Sigmoid colon (tissue), 7 donors: ENCODE results near the gene FARSB. TPM values are rescaled to one million over a fixed set of nuclear protein-coding genes. Genes with fewer than 3 reads are reported as not detected.

Experiments
- DNase-seq: peaks from one replicate; pipeline ENCODE4 v3.0.0-alpha.2; 2019
- H3K27ac ChIP-seq, 4 donors: fragments of 200-600 bp; sonication (generic); one replicate each; pipeline ENCODE4 v1.5.1; 2016 to 2019; ENCODE audit warnings: mild to moderate bottlenecking in 1 of 4
- H3K27me3 ChIP-seq, 3 donors: fragments of 200-600 bp; sonication (generic); one replicate each; pipeline ENCODE4 v1.5.1; 2019; ENCODE audit warnings: mild to moderate bottlenecking in 1 of 3
- H3K36me3 ChIP-seq, 4 donors: fragments of 200-600 bp; sonication (generic); one replicate each; pipeline ENCODE4 v1.5.1; 2016 to 2019
- H3K4me1 ChIP-seq, 4 donors: fragments of 200-600 bp; sonication (generic); one replicate each; pipeline ENCODE4 v1.5.1; 2017 to 2019
- H3K4me3 ChIP-seq, 4 donors: fragments of 200-600 bp; sonication (generic); one replicate each; pipeline ENCODE4 v1.5.1; 2017 to 2019; ENCODE audit warnings: mild to moderate bottlenecking in 2 of 4, moderate library complexity in 1 of 4
- H3K9me3 ChIP-seq, 4 donors: fragments of 200-600 bp in 3 of 4; sonication (generic) in 3 of 4; one replicate each; pipeline versions ENCODE4 v1.5.1 to v1.6.1; 2013 to 2019
- EP300 ChIP-seq, 4 donors: sonication (generic); formaldehyde crosslinking; IDR thresholded peaks; one replicate each; pipeline ENCODE4 v1.6.1; 2017; ENCODE audit warnings: antibody characterized with exemption in 4 of 4
- POLR2A ChIP-seq, 2 donors: fragments of 450-650 bp; IDR thresholded peaks; one replicate each; pipeline ENCODE4 v1.6.1; 2016; ENCODE audit warnings: antibody characterized with exemption in 2 of 2, mild to moderate bottlenecking in 2 of 2, moderate library complexity in 2 of 2
- POLR2AphosphoS5 ChIP-seq, 4 donors: sonication (generic); formaldehyde crosslinking; IDR thresholded peaks; one replicate each; pipeline ENCODE4 v1.6.1; 2017; ENCODE audit warnings: antibody characterized with exemption in 4 of 4
- WGBS, 2 donors: extraction: QIAGEN DNeasy Blood & Tissue Kit; methylation state at CpG; one replicate each; pipeline ENCODE4 v1.1.7; 2013; 5-methylcytosine and 5-hydroxymethylcytosine counted together
- intact Hi-C: fragments of 100-400 bp; cut with DNase I; formaldehyde crosslinking; loops from one replicate; pipeline ENCODE4 v1.15.1; 2023
- polyA plus RNA-seq, 3 donors: library from polyadenylated mRNA; stranded (reverse); fragments of 200-250 nt; gene quantifications; one replicate each; pipeline ENCODE4 v1.2.3, GENCODE V29; 2013
- total RNA-seq, 4 donors: library from RNA; depleted of rRNA; stranded (reverse); fragments of >200 nt; gene quantifications; one replicate each; pipeline ENCODE4 v1.1.0, GENCODE V29; 2016
- TF ChIP-seq, protein P1 (sequence below), 4 experiments: fragments of 450-650 bp in 3 of 4; fragments of 200-600 bp in 1 of 4; IDR thresholded peaks; one replicate each; pipeline ENCODE4 v1.5.1; 2016 to 2019; ENCODE audit warnings: antibody characterized with exemption in 4 of 4, mild to moderate bottlenecking in 3 of 4, moderate library complexity in 2 of 4
- donor health status: healthy with polysubstance abuse.
- donor health status: Bipolar disorder and iron deficiency.
- donor health status: healthy.

Gene FARSB
- total and polyA plus RNA-seq, 7 donors = 8.3 to 23.0 (median 15.2) TPM

DNA sequence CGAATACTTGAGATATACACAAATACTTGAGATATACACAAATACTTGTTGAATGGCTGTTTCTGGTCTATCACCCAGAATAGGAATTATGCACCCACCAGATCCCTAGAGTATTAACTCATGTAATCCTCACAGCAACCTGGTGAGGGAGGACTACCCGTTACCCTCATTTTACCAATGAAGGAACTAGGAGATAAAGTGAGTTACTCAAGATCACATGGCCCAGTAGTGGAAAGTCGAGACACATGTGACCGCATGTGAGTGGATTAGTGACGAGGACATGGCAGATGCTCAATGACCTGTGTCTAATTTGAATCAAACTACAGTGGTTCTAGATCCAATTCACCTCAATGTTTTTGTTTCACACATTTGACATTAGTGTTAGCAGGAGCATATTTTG lies 18.0 kb upstream of the FARSB start:
- no peak for DNase-seq
- H3K27me3 ChIP-seq = peaks cover 0 to 22% (median 6%) of the 10 kb centered on the region in 3 donors
- no peaks in the 10 kb centered on the region for H3K36me3 ChIP-seq
- H3K4me3 ChIP-seq = no peak overlapping the region
- no peaks in the 10 kb centered on the region for H3K9me3 ChIP-seq
- intact Hi-C loops = no loop called here
- H3K27ac ChIP-seq = no peak overlapping the region
- WGBS, 2 donors = 87 to 92% methylated on average over 5 of the region's 5 CpGs
- TF ChIP-seq POLR2A (IDR thresholded peaks at IDR 0.05) = no peak
- TF ChIP-seq, protein P1, sequence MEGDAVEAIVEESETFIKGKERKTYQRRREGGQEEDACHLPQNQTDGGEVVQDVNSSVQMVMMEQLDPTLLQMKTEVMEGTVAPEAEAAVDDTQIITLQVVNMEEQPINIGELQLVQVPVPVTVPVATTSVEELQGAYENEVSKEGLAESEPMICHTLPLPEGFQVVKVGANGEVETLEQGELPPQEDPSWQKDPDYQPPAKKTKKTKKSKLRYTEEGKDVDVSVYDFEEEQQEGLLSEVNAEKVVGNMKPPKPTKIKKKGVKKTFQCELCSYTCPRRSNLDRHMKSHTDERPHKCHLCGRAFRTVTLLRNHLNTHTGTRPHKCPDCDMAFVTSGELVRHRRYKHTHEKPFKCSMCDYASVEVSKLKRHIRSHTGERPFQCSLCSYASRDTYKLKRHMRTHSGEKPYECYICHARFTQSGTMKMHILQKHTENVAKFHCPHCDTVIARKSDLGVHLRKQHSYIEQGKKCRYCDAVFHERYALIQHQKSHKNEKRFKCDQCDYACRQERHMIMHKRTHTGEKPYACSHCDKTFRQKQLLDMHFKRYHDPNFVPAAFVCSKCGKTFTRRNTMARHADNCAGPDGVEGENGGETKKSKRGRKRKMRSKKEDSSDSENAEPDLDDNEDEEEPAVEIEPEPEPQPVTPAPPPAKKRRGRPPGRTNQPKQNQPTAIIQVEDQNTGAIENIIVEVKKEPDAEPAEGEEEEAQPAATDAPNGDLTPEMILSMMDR (IDR thresholded peaks at IDR 0.05) = no peak
- TF ChIP-seq EP300 (IDR thresholded peaks at IDR 0.05) = no peak
- TF ChIP-seq POLR2AphosphoS5 (IDR thresholded peaks at IDR 0.05) = no peak
- peaks cover 0 to 11% (median 10%) of the 10 kb centered on the region in 4 donors for H3K4me1 ChIP-seq

DNA sequence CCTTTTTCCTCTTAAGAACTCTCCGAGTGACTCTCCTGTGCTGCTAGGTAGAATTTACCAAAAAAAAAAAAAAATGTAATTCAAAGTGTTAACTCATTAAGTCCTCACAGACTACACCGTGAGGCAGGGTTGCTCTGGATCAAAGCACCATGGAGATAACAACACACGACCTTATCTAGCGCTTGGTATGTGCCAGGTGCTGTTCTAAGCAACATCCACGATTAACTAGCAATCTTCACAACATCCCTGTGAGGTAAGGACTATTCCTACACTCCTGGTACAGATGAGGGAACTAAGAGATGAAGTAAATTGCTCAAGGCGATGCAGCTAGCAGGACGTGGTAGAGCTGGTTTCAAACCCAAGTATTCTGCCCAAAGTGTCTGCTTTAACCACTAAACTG lies 17.4 kb upstream of the FARSB start:
- Histone ChIP-seq H3K9me3 (no peaks in the 10 kb centered on the region), H3K27ac (no peak overlapping the region), H3K36me3 (no peaks in the 10 kb centered on the region), H3K4me3 (no peak overlapping the region), H3K4me1 (peaks cover 0 to 11% (median 10%) of the 10 kb centered on the region in 4 donors), H3K27me3 (peaks cover 0 to 17% (median 6%) of the 10 kb centered on the region in 3 donors)
- intact Hi-C loops = no loop called here
- 62 to 76% methylated on average over 7 of the region's 7 CpGs for WGBS, 2 donors
- TF ChIP-seq, protein P1 (IDR thresholded peaks at IDR 0.05) = no peak
- TF ChIP-seq EP300 (IDR thresholded peaks at IDR 0.05) (no peak), POLR2A (IDR thresholded peaks at IDR 0.05) (no peak), POLR2AphosphoS5 (IDR thresholded peaks at IDR 0.05) (no peak)
- DNase-seq = no peak

DNA sequence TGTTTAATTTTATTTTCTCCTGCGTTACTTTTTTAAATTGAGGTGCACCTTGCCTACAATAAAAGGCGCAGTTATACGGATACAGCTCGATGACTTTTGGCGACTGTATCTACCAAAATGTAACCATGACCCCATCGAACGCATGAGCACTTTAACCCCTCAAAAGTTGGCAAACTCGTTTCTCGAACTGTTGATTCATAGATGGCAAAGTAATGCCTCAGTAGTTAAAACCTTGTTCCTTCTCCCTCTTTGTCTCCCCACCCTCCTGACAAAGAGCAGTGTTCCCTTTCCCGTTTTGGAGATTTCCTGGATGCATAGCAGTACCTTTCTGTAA lies 16.1 kb upstream of the FARSB start:
- DNase-seq = no peak
- Histone ChIP-seq H3K36me3 (no peaks in the 10 kb centered on the region), H3K4me1 (peaks cover 0 to 11% (median 10%) of the 10 kb centered on the region in 4 donors), H3K4me3 (peak overlapping the region in 3 of 4 donors; percentile 40 to 48 (median 47)), H3K27me3 (peaks cover 0 to 17% (median 6%) of the 10 kb centered on the region in 3 donors), H3K9me3 (no peaks in the 10 kb centered on the region), H3K27ac (no peak overlapping the region)
- intact Hi-C loops = no loop called here
- WGBS, 2 donors = 5 to 16% methylated on average over 10 of the region's 10 CpGs
- no peak for TF ChIP-seq POLR2A (IDR thresholded peaks at IDR 0.05)
- TF ChIP-seq, protein P1 (IDR thresholded peaks at IDR 0.05) = no peak
- TF ChIP-seq EP300 (IDR thresholded peaks at IDR 0.05) = no peak
- TF ChIP-seq POLR2AphosphoS5 (IDR thresholded peaks at IDR 0.05) = no peak

DNA sequence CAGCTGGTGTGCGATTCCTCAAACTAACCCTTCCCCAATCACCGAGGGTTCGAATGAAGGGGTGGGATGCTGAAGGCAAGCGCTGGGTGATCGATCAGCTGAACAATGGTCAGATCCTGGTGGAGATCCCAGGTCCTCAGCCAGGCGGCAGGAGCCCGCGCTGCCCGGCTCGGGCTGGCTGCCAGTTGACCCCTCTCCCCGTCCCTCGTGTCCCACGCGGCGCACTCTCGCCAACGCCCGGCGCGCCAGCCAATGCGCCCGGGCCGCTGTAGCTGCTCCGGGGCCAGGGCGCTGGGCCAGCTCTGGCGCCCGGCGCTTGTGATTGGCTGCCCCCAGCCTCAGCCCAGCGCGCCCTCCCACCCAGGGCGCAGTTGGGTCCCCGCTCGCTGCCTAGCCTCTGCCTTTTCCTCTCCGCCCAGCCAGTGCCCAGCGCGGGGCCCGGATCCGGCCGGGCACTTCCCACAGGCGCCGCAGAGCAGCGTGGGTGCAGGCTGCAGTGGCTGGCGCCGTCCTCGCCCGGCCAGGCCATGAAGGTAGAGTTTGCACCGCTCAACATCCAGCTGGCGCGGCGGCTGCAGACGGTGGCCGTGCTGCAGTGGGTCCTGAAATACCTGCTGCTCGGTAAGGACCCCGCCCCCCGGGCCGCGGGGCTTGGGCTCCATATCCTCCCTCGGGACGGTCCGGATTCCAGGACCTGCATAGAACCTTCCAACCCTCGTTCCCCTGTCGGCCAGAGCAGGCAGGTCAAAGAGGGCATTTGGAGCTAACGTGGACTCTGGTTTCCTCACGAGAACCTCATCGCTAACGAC lies 15.6 kb upstream of the FARSB start, which contains the start of gene MOGAT1:
Gene MOGAT1, plus strand, starts transcription at position 400 of the 809 bp plus-strand sequence. Its CDS starts 128 bp downstream, at position 528.
- H3K4me1 ChIP-seq = peaks cover 0 to 11% (median 10%) of the 10 kb centered on the region in 4 donors
- peaks cover 0 to 17% (median 6%) of the 10 kb centered on the region in 3 donors for H3K27me3 ChIP-seq
- H3K36me3 ChIP-seq = no peaks in the 10 kb centered on the region
- no peaks in the 10 kb centered on the region for H3K9me3 ChIP-seq
- intact Hi-C loops = no loop called here
- 4 to 6% methylated on average over 66 of the region's 66 CpGs for WGBS, 2 donors
- TF ChIP-seq, protein P1 (IDR thresholded peaks at IDR 0.05) = no peak
- TF ChIP-seq EP300 (IDR thresholded peaks at IDR 0.05) (no peak), POLR2A (IDR thresholded peaks at IDR 0.05) (no peak), POLR2AphosphoS5 (IDR thresholded peaks at IDR 0.05) (no peak)
- peak within 1 kb of the TSS; percentile 2 to 48 (median 44) for H3K4me3 ChIP-seq
- H3K27ac ChIP-seq = no peak within 1 kb of the TSS
- no peak for DNase-seq
